DOHH2 (cell line): Measurements from ENCODE around the gene SLC30A4.

Experiments used
- EZH2phosphoT487 ChIP-seq: fragments of 200-600 bp; sonication (generic); IDR thresholded peaks from 2 replicates; pipeline ENCODE4 v1.6.1; 2017; ENCODE audit warnings: borderline replicate concordance, mild to moderate bottlenecking, antibody characterized with exemption, low read length, moderate library complexity, mixed read lengths
- TF ChIP-seq, protein P1 (sequence below): fragments of 200-600 bp; sonication (generic); IDR thresholded peaks from one replicate; pipeline ENCODE4 v1.5.1; 2014; ENCODE audit warnings: antibody characterized with exemption, mild to moderate bottlenecking, low read depth, low read length; ENCODE audit not compliant: poor library complexity, severe bottlenecking

DNA sequence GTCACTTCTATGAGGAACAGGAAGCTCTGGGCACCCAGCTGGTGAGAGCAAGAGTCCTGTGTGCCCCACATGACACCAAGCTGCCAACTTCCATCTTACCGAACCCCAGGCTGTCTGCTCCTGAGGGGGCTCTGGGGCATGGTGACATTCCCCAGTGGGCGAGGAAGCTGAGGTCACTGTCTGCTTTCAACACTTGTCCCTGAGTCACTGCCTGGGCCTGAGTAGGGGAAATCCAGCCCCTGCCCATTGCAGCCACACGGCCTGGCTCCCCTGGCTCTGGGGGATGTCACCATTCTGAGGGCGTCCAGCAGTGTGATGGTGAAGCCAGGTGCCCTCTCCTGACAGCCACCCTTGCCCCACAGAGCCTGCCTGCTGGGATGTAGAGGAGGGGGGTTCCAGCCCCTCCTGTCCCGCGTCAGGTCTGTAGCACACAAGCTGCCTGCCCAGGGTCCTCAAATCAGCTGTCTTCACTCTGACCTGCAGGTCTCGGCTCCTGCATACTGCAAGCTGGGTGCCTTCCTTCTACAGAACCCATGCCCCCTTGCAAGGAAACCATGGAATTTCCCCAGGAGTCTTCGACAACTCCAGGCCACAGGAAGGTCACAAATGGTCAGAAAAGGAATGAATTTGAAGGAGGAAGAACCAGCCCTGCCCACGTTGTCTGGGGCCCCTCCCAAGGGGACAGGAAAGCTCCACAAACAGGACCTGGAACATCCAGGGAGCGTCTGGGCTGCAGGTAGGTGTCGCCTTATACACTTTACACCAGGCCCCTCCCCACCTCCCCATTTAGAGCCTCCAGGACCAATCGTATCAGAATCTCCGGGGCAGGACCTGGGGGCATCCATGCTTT lies 74.3 kb downstream of the SLC30A4 start:
- TF ChIP-seq, protein P1, sequence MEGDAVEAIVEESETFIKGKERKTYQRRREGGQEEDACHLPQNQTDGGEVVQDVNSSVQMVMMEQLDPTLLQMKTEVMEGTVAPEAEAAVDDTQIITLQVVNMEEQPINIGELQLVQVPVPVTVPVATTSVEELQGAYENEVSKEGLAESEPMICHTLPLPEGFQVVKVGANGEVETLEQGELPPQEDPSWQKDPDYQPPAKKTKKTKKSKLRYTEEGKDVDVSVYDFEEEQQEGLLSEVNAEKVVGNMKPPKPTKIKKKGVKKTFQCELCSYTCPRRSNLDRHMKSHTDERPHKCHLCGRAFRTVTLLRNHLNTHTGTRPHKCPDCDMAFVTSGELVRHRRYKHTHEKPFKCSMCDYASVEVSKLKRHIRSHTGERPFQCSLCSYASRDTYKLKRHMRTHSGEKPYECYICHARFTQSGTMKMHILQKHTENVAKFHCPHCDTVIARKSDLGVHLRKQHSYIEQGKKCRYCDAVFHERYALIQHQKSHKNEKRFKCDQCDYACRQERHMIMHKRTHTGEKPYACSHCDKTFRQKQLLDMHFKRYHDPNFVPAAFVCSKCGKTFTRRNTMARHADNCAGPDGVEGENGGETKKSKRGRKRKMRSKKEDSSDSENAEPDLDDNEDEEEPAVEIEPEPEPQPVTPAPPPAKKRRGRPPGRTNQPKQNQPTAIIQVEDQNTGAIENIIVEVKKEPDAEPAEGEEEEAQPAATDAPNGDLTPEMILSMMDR = no peak
- TF ChIP-seq EZH2phosphoT487 = no peak
